ENCODE data around the gene KRTAP10-7.

KRTAP10-7 gene

DNA sequence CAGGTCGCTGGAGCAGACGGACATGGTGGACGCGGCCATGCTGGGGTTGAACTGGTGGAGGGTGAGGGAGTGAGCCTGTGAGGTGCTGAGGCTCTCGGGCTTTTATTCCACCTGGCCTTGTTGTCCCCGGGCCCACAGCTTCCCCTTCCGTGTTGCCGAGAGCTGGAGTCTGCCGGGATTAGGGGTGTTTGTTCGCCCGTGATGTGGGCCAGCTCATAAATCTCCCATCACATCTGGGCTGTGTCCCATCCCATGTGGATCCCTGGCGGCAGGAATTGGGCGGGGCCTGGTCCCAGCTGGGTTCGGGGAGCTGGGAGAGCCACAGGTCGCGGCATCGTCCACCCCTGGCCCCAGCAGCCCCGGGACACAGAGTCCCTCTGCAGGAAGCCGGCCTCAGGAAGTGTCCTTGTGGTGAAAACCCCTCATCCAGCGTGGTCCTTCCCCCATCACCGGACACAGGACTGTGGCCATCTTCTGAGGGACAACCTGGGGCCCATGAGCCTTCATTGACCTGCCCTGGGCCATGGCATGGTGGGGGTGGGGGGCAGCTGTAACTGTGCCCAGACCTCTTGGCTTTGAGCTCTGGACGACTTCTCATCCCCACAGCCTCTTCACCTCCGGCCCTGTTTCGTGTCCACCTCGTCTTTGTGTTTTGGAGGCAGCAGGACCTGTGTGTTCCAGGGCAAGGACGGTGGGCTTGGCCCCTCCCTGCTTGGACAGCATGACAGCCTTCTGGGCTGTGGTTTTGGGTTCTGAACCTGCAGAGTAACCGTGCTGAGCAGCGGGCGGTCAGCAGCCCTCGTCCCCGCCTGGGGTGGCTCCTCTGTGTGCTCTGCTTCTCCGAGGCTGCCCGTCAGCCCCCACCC, 7.7 kb upstream of the KRTAP10-7 start, which contains the start of gene KRTAP10-6:
TSS of gene KRTAP10-6 (minus strand) at position 60 of the 866 bp plus-strand sequence. CDS start at position 39, 21 bp downstream.
- CTCF ChIA-PET, result no interaction called here

DNA sequence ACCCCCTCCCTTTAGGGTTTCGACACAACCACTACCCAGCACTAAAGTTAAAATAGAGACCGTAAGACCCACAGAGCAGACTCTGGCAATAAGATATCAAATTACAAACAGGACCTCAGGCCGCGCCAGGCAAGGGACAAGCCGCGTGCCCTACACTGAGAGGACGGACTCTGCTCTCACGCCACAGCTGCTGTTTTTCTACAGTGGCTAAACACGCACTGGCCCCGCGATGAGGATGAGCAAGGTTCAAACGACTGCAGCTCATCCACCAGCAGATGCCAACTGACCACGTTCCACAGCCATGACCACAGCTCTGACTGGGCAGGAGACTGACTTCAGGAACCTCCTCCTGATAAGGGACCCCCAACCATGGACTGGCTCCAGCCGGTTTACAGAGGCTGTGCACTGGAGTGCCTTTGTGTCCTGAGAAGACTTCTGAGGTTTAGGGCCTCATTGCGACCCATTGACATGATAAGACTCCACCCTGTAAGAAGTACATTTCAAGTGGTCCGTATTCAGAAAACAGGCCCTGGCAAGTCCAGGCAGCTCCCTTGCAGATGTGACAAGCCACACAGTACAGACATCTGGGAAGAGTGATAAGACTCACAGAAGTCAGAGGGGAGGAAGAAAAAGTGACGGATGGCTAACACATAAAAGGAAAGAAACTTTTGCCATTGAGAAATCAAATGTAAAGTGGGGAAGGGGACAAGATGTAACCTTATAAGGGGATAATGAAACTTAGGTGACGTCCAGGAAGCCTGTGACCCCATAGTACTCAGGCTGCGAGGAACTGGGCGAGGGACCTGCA, 6.6 kb upstream of the KRTAP10-7 start:
- ChIA-PET CTCF (no interaction called here), POLR2A (ENCODE audit: low non-redundant PET) (no interaction called here)
- H3K27ac ChIP-seq, result no peak overlapping the region
- no peak for DNase-seq (ENCODE audit: low spot score)
- TF ChIP-seq, protein P1, sequence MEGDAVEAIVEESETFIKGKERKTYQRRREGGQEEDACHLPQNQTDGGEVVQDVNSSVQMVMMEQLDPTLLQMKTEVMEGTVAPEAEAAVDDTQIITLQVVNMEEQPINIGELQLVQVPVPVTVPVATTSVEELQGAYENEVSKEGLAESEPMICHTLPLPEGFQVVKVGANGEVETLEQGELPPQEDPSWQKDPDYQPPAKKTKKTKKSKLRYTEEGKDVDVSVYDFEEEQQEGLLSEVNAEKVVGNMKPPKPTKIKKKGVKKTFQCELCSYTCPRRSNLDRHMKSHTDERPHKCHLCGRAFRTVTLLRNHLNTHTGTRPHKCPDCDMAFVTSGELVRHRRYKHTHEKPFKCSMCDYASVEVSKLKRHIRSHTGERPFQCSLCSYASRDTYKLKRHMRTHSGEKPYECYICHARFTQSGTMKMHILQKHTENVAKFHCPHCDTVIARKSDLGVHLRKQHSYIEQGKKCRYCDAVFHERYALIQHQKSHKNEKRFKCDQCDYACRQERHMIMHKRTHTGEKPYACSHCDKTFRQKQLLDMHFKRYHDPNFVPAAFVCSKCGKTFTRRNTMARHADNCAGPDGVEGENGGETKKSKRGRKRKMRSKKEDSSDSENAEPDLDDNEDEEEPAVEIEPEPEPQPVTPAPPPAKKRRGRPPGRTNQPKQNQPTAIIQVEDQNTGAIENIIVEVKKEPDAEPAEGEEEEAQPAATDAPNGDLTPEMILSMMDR (conservative IDR thresholded peaks at IDR 0.05; ENCODE audit: low read depth), result no peak

More for the DNA sequence above, 7.7 kb upstream of the KRTAP10-7 start, which contains the start of gene KRTAP10-6:
- POLR2A ChIA-PET (ENCODE audit: low non-redundant PET), result interaction anchor here (0.7 kb wide), 1 partner anchor 109 kb away, joined by 3 read pairs; no protein-coding TSS in a partner anchor
- TF ChIP-seq, protein P1 (conservative IDR thresholded peaks at IDR 0.05; ENCODE audit: low read depth), result no peak
- H3K27ac ChIP-seq, result no peak within 1 kb of the TSS
- no peak for DNase-seq (ENCODE audit: low spot score)

DNA sequence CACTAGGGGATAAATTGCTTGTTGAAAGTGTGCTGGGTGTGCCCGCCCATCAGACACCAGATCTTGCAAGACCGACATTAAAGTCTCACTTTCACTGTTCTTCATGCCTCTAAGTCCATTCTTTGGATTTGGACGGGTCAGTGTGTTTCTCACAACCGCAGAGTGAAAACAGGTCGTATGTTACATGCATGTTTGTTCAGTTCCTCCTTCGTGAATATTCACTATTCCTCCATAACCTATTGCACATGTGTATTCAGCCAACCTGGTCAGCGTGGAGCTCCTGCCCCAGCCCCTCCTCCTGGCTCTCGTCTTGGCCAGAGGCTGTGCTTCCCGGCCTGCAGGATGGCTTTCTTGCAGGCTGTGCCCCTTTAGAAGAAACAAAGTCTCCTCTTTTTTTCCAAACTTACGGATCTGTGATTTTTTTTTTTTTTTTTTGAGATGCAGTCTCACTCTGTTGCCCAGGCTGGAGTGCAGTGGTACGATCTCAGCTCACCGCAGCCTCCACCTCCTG, 5.9 kb upstream of the KRTAP10-7 start:
- CTCF ChIA-PET, result no interaction called here
- POLR2A ChIA-PET (ENCODE audit: low non-redundant PET), result no interaction called here
- no peak for DNase-seq (ENCODE audit: low spot score)
- TF ChIP-seq, protein P1 (conservative IDR thresholded peaks at IDR 0.05; ENCODE audit: low read depth), result no peak
- H3K27ac ChIP-seq, result no peak overlapping the region

DNA sequence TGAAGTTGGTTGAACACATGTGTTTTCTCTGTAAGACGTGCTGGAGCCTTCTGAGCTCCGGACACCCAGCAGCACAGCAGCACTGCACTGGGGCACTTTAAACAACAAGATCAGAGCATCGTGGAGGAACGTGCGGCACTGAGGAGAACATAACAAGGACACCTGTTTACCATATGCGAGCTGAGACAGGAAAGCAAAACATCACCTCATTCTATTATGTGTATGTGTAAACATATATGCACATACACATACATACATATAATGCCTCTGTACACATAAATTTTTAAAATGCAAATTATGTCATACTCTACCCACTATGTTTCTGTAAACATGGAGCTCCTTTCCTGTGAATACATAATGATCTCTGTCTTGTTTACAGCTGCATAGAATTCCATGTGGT, 4.9 kb upstream of the KRTAP10-7 start:
- TF ChIP-seq, protein P1 (conservative IDR thresholded peaks at IDR 0.05; ENCODE audit: low read depth), result no peak
- no peak overlapping the region for H3K27ac ChIP-seq
- POLR2A ChIA-PET (ENCODE audit: low non-redundant PET), result no interaction called here
- CTCF ChIA-PET, result no interaction called here
- no peak for DNase-seq (ENCODE audit: low spot score)

DNA sequence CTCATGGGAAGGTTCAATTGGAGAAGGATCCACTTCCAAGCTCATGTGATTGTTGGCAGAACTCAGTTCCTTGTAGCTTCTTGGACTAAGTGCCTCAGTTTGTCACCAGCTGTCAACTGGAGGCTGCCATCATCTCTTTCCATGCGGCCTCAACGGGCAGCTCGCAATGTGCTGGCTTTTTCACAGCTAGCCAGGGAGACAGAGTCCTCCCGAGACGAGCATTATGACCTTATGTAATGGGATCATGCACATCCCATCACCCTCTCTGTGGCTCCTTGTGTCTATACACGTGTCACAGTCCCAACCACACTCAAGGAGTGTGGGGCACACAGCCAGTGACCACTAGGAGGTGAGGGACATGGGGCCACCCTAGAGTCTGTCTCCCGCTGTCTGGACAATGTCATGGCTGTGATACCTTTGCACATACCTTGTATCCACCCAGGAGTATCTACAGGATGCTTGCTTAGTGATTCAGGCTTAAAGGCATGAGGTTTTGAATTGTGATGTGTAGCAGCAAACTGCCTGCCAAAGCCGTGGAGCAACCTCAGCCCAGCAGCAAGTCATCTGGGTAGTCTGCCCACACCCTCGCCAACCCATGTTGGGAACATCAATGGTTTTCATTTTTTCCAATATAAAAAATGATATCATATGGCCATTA, 4.2 kb upstream of the KRTAP10-7 start:
- POLR2A ChIA-PET (ENCODE audit: low non-redundant PET), result no interaction called here
- no peak overlapping the region for H3K27ac ChIP-seq
- CTCF ChIA-PET, result no interaction called here
- TF ChIP-seq, protein P1 (conservative IDR thresholded peaks at IDR 0.05; ENCODE audit: low read depth), result no peak
- DNase-seq (ENCODE audit: low spot score), result peak; percentile 18

DNA sequence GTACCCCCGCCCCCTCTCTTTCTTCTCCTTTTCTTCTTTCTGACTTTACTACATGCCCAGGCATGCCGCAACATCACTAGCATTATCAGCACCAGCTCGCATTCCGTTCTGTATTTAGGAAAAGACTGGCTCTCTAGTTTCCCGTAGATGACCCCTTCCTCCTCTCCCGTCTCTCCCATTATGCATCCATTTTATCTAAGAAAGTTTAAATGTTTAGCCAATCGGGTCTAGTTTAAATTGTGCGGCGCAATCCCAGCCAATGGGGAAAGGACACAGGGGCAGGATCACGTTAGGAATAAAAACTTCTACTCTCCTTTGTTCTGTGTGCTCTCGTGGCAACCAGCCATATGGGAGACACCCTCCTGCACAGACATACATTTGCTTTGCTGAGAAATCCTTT, 2.3 kb upstream of the KRTAP10-7 start:
- no peak overlapping the region for H3K27ac ChIP-seq
- DNase-seq (ENCODE audit: low spot score), result no peak

More for the DNA sequence above, 2.3 kb upstream of the KRTAP10-7 start:
- ChIA-PET CTCF (no interaction called here), POLR2A (ENCODE audit: low non-redundant PET) (no interaction called here)
- TF ChIP-seq, protein P1 (conservative IDR thresholded peaks at IDR 0.05; ENCODE audit: low read depth), result no peak
